Measurements from ENCODE around the gene SHROOM3.

SHROOM3 gene

GRCh38 chr4:76651616-76652015, 216.6 kb downstream of the SHROOM3 start:
- no peak for DNase-seq (ENCODE audit: extremely low read depth in 1 of 2, low read depth in 1 of 2)

GRCh38 chr4:76652389-76652788, 217.4 kb downstream of the SHROOM3 start:
- DNase-seq (ENCODE audit: extremely low read depth in 1 of 2, low read depth in 1 of 2) = no peak

GRCh38 chr4:76654084-76654483, 219.1 kb downstream of the SHROOM3 start:
- DNase-seq (ENCODE audit: extremely low read depth in 1 of 2, low read depth in 1 of 2) = no peak

GRCh38 chr4:76654791-76655190, 219.8 kb downstream of the SHROOM3 start:
- no peak for DNase-seq (ENCODE audit: extremely low read depth in 1 of 2, low read depth in 1 of 2)

GRCh38 chr4:76655566-76656479, 220.8 kb downstream of the SHROOM3 start:
- no peak for DNase-seq (ENCODE audit: extremely low read depth in 1 of 2, low read depth in 1 of 2)

GRCh38 chr4:76657443-76657842, 222.4 kb downstream of the SHROOM3 start:
- no peak for DNase-seq (ENCODE audit: extremely low read depth in 1 of 2, low read depth in 1 of 2)

- DNase-seq (ENCODE audit: extremely low read depth in 1 of 2, low read depth in 1 of 2) = no peak
These were observed 223.4 kb downstream of the SHROOM3 start for GRCh38 chr4:76658231-76659102.

- DNase-seq (ENCODE audit: extremely low read depth in 1 of 2, low read depth in 1 of 2) = no peak
These were observed 224.1 kb downstream of the SHROOM3 start for GRCh38 chr4:76659103-76659490.

GRCh38 chr4:76663824-76664223, 228.8 kb downstream of the SHROOM3 start:
- no peak for DNase-seq (ENCODE audit: extremely low read depth in 1 of 2, low read depth in 1 of 2)

- no peak for DNase-seq (ENCODE audit: extremely low read depth in 1 of 2, low read depth in 1 of 2)
These were observed 230.1 kb downstream of the SHROOM3 start for GRCh38 chr4:76665153-76665552.

GRCh38 chr4:76665721-76666120, 230.7 kb downstream of the SHROOM3 start:
- no peak for DNase-seq (ENCODE audit: extremely low read depth in 1 of 2, low read depth in 1 of 2)

GRCh38 chr4:76666944-76667532, 232.0 kb downstream of the SHROOM3 start:
- DNase-seq (ENCODE audit: extremely low read depth in 1 of 2, low read depth in 1 of 2) = no peak

GRCh38 chr4:76670631-76671030, 235.6 kb downstream of the SHROOM3 start:
- no peak for DNase-seq (ENCODE audit: extremely low read depth in 1 of 2, low read depth in 1 of 2)

GRCh38 chr4:76673362-76673761, 238.3 kb downstream of the SHROOM3 start:
- DNase-seq (ENCODE audit: extremely low read depth in 1 of 2, low read depth in 1 of 2) = no peak

GRCh38 chr4:76674983-76675382, 240.0 kb downstream of the SHROOM3 start:
- DNase-seq (ENCODE audit: extremely low read depth in 1 of 2, low read depth in 1 of 2) = no peak

GRCh38 chr4:76677571-76678326, 242.7 kb downstream of the SHROOM3 start:
- no peak for DNase-seq (ENCODE audit: extremely low read depth in 1 of 2, low read depth in 1 of 2)

GRCh38 chr4:76679691-76680090, 244.7 kb downstream of the SHROOM3 start:
- DNase-seq (ENCODE audit: extremely low read depth in 1 of 2, low read depth in 1 of 2) = no peak

GRCh38 chr4:76680952-76681351, 245.9 kb downstream of the SHROOM3 start:
- no peak for DNase-seq (ENCODE audit: extremely low read depth in 1 of 2, low read depth in 1 of 2)

- DNase-seq (ENCODE audit: extremely low read depth in 1 of 2, low read depth in 1 of 2) = no peak
These were observed 247.0 kb downstream of the SHROOM3 start for GRCh38 chr4:76681996-76682395.

- no peak for DNase-seq (ENCODE audit: extremely low read depth in 1 of 2, low read depth in 1 of 2)
These were observed 248.1 kb downstream of the SHROOM3 start for GRCh38 chr4:76683144-76683543.

Measured in stimulated activated CD8-positive, alpha-beta memory T cell treated with anti-CD3 and anti-CD28 coated beads, Interleukin-7, amount 100 ng/mL, for 48 hours (primary cell).